ENCODE data around the gene RNASEH2B.

RNASEH2B gene

GRCh38 chr13:50908371-50908770 lies 1.2 kb upstream of the RNASEH2B start:
- no peak for DNase-seq

GRCh38 chr13:50910485-50910805 lies 854 bp downstream of the RNASEH2B start:
- DNase-seq, result no peak

- no peak for DNase-seq
These were observed 1.6 kb downstream of the RNASEH2B start for GRCh38 chr13:50911081-50911631.

- peak; percentile 85 for DNase-seq
These were observed 2.6 kb downstream of the RNASEH2B start for GRCh38 chr13:50911937-50912795.

- no peak for DNase-seq
These were observed 3.3 kb downstream of the RNASEH2B start for GRCh38 chr13:50912851-50913250.

GRCh38 chr13:50914176-50914700 lies 4.6 kb downstream of the RNASEH2B start:
- no peak for DNase-seq

- DNase-seq, result no peak
These were observed 5.3 kb downstream of the RNASEH2B start for GRCh38 chr13:50914848-50915247.

- DNase-seq, result no peak
These were observed 6.0 kb downstream of the RNASEH2B start for GRCh38 chr13:50915565-50915964.

GRCh38 chr13:50916701-50917184 lies 7.2 kb downstream of the RNASEH2B start:
- DNase-seq, result no peak

GRCh38 chr13:50917572-50917971 lies 8.0 kb downstream of the RNASEH2B start:
- no peak for DNase-seq

GRCh38 chr13:50918567-50918966 lies 9.0 kb downstream of the RNASEH2B start:
- no peak for DNase-seq

GRCh38 chr13:50919277-50919676 lies 9.7 kb downstream of the RNASEH2B start:
- DNase-seq, result no peak

GRCh38 chr13:50921706-50922105 lies 12.1 kb downstream of the RNASEH2B start:
- no peak for DNase-seq

- no peak for DNase-seq
These were observed 13.7 kb downstream of the RNASEH2B start for GRCh38 chr13:50923272-50923671.

GRCh38 chr13:50924025-50924424 lies 14.4 kb downstream of the RNASEH2B start:
- no peak for DNase-seq

- DNase-seq, result no peak
These were observed 18.1 kb downstream of the RNASEH2B start for GRCh38 chr13:50927701-50928100.

- no peak for DNase-seq
These were observed 18.5 kb downstream of the RNASEH2B start for GRCh38 chr13:50928102-50928501.

GRCh38 chr13:50928659-50929462 lies 19.3 kb downstream of the RNASEH2B start:
- DNase-seq, result no peak

GRCh38 chr13:50932091-50932490 lies 22.5 kb downstream of the RNASEH2B start:
- no peak for DNase-seq

- DNase-seq, result no peak
These were observed 25.3 kb downstream of the RNASEH2B start for GRCh38 chr13:50934735-50935435.

GRCh38 chr13:50936679-50937078 lies 27.1 kb downstream of the RNASEH2B start:
- DNase-seq, result no peak

- DNase-seq, result no peak
These were observed 30.9 kb downstream of the RNASEH2B start for GRCh38 chr13:50940509-50940908.

- no peak for DNase-seq
These were observed 31.6 kb downstream of the RNASEH2B start for GRCh38 chr13:50941146-50941545.
